HepG2 (cell line): ENCODE results near the gene PRAMEF33. TPM values are rescaled to one million over a fixed set of nuclear protein-coding genes. Genes with fewer than 3 reads are reported as not detected.
"Not testable (repeated sequence)": the region's sequence is repeated elsewhere in the genome, so short reads cannot be mapped to it uniquely, and the experiment has no call there.

ENCODE experiments used
- ATAC-seq: fragments of 200-7000 bp; cut with Tn5 transposase; 3 replicates; pipeline ENCODE4 v1.9.1; 2020; ENCODE audit warnings: mild to moderate bottlenecking, moderate library complexity
- BruUV-seq: library from RNA; stranded (reverse); fragments of 400-500 nt; replicated peaks from 2 replicates; lab custom pipeline; 2021; lab: Mats Ljungman, UMichigan
- CTCF ChIA-PET: fragments of 300-600 bp; formaldehyde crosslinking; extraction: SDS; loops from one replicate; lab custom pipeline; 2021; ENCODE audit warnings: low total read pairs, inconsistent platforms, low intra/inter-chr PET ratio; lab: Yijun Ruan, JAX
- POLR2A ChIA-PET: fragments of 350-600 bp; sonication (Branson Sonifier 250); formaldehyde crosslinking; loops from one replicate; lab custom pipeline; 2020; ENCODE audit warnings: antibody characterized with exemption, inconsistent platforms; lab: Yijun Ruan, JAX
- DNase-seq: peaks from one replicate; pipeline ENCODE4 v3.0.0-alpha.2; 2015; ENCODE audit warnings: low spot score
- FAIRE-seq: peaks from 3 replicates; lab custom pipeline; 2011; peaks lifted over from hg19 to GRCh38; lab: Jason Lieb, UNC
- H2AFZ ChIP-seq: one replicate; pipeline ENCODE4 v1.6.1; 2011; ENCODE audit warnings: low read length, inconsistent platforms
- H3K27ac ChIP-seq: fragments of 300-600 bp; 3 replicates; pipeline ENCODE4 v1.8.0; 2011; ENCODE audit warnings: mixed run types, mild to moderate bottlenecking, mixed read lengths, low read length, inconsistent platforms; ENCODE audit not compliant: insufficient read depth; ENCODE audit errors: extremely low read length
- H3K27me3 ChIP-seq, 2 experiments: fragments of 200-600 bp in 1 of 2; 2 replicates in 1 of 2; 3 replicates in 1 of 2; pipeline versions ENCODE4 v1.6.0 to v1.8.0; 2011; ENCODE audit warnings: low read length in 2 of 2, mild to moderate bottlenecking in 2 of 2, moderate library complexity in 2 of 2, inconsistent platforms in 1 of 2; ENCODE audit not compliant: insufficient read depth in 2 of 2, control insufficient read depth in 1 of 2
- H3K36me3 ChIP-seq, 2 experiments: fragments of 200-600 bp in 1 of 2; replicated peaks in 1 of 2; 2 replicates in 1 of 2; 3 replicates in 1 of 2; pipeline versions ENCODE4 v1.5.1 to v1.8.0; 2011; ENCODE audit warnings: low read length in 2 of 2, inconsistent platforms in 1 of 2; ENCODE audit not compliant: insufficient read depth in 2 of 2, control insufficient read depth in 1 of 2
- H3K4me1 ChIP-seq: 2 replicates; pipeline ENCODE4 v1.5.1; 2012; ENCODE audit warnings: low read length, inconsistent platforms; ENCODE audit not compliant: insufficient read depth
- H3K4me2 ChIP-seq: 2 replicates; pipeline ENCODE4 v1.6.0; 2011; ENCODE audit warnings: low read depth, low read length, inconsistent platforms
- H3K4me3 ChIP-seq, 3 experiments: fragments of 200-600 bp in 1 of 3; sonication (generic), shearing (Covaris generic) in 1 of 3; replicated peaks in 1 of 3; 2 replicates each; pipeline ENCODE4 v1.5.1; 2011 to 2016; ENCODE audit warnings: low read length in 3 of 3, inconsistent platforms in 2 of 3, low read depth in 2 of 3, mild to moderate bottlenecking in 2 of 3, control low read depth in 1 of 3, mixed read lengths in 1 of 3; ENCODE audit not compliant: insufficient read depth in 1 of 3
- H3K79me2 ChIP-seq: one replicate; pipeline ENCODE4 v1.6.1; 2011; ENCODE audit warnings: low read length, inconsistent platforms; ENCODE audit not compliant: insufficient read depth
- H3K9ac ChIP-seq: 2 replicates; pipeline ENCODE4 v1.6.0; 2011; ENCODE audit warnings: mild to moderate bottlenecking, low read depth, low read length, inconsistent platforms; ENCODE audit not compliant: insufficient read depth
- H3K9me3 ChIP-seq: 2 replicates; pipeline ENCODE4 v1.5.1; 2012; ENCODE audit warnings: mild to moderate bottlenecking, low read length
- H4K20me1 ChIP-seq: 2 replicates; pipeline ENCODE4 v1.6.0; 2011; ENCODE audit warnings: inconsistent platforms, mild to moderate bottlenecking, low read length, moderate library complexity; ENCODE audit not compliant: insufficient read depth
- WGBS: methylation state at CpG from one replicate; pipeline ENCODE4 v1.1.6; 2017; ENCODE audit warnings: low lambda C conversion rate; 5-methylcytosine and 5-hydroxymethylcytosine counted together
- in situ Hi-C: cut with HindIII; loops from 2 replicates; pipeline ENCODE4 v1.10.0; 2017; ENCODE audit warnings: low pct_unique_long_range_greater_than_20kb; ENCODE audit not compliant: extremely low pct_ligation_motif_present
- intact Hi-C: fragments of 100-400 bp; cut with micrococcal nuclease; formaldehyde crosslinking; loops from one replicate; pipeline ENCODE4 v1.10.0; 2022; ENCODE audit not compliant: unreplicated experiment
- polyA plus RNA-seq, 8 experiments: library from polyadenylated mRNA; depleted of rRNA in 3 of 8; stranded (reverse) in 7 of 8; unstranded in 1 of 8; fragments of >200 nt; fragmentation: Illumina TruSeq in 4 of 8; extraction: Trizol in 4 of 8; gene quantifications; 2 replicates each; pipeline versions ENCODE4 v1.2.1 to v1.2.3, GENCODE V29; 2011 to 2016; ENCODE audit warnings: low read depth in 4 of 8, missing spikeins in 1 of 8, mixed read lengths in 1 of 8; ENCODE audit not compliant: insufficient read depth in 1 of 8
- total RNA-seq, 5 experiments: library from RNA; depleted of rRNA; stranded (reverse); fragments of >200 nt; fragmentation: Illumina TruSeq; extraction: Trizol; gene quantifications; 2 replicates each; pipeline ENCODE4 v1.2.3, GENCODE V29; 2016; ENCODE audit warnings: low read depth in 1 of 5

PRAMEF33 gene
- total and polyA plus RNA-seq, 2 of the 13 experiments (the other 11 are each of a cell fraction or from before 2014, with no cell fraction given), result not detected

- H3K9me3 ChIP-seq, DNase-seq, H3K4me1 ChIP-seq, intact Hi-C loops, CTCF ChIA-PET, in situ Hi-C loops, H3K4me3 ChIP-seq, ATAC-seq, H2AFZ ChIP-seq, H3K79me2 ChIP-seq, H3K27me3 ChIP-seq, H3K27ac ChIP-seq, H3K9ac ChIP-seq, FAIRE-seq, POLR2A ChIA-PET, H3K36me3 ChIP-seq, H4K20me1 ChIP-seq, H3K4me2 ChIP-seq, BruUV-seq: not testable (repeated sequence)
- WGBS, result 3% methylated on average over 3 of the region's 8 CpGs
Measured at GRCh38 chr1:13342496-13342895, 39.2 kb downstream of the PRAMEF33 start.

DNA sequence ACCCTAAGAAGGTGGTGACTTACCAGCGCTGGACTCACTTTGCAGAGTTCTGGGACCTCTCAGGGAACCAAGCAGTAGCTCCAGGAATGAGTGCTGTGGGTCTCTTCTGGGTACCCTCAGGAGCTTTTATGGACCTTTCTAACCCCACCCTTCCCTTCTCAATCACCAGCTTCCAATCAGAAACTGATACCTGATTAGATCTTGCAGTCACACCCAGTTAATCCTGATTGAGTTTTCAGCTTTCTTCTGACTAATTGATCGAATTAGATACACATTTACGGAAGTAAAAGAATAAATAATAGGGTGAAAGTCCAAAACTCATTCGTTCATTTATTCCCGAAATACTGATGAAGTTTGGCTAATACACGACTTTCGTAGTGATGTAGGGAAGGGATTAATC, 43.7 kb downstream of the PRAMEF33 start, which contains the start of gene PRAMEF14:
Gene PRAMEF14 (minus strand): TSS at position 101 of the 400 bp plus-strand sequence. CDS start 1,820 bp downstream, outside the sequence.
- WGBS, result 2% methylated on average over 7 of the region's 7 CpGs
- CTCF ChIA-PET, H3K4me1 ChIP-seq, H3K36me3 ChIP-seq, FAIRE-seq, H3K27me3 ChIP-seq, H3K4me3 ChIP-seq, DNase-seq, H3K4me2 ChIP-seq, H3K9ac ChIP-seq, ATAC-seq, H3K79me2 ChIP-seq, H3K9me3 ChIP-seq, H2AFZ ChIP-seq, intact Hi-C loops, H4K20me1 ChIP-seq, BruUV-seq, in situ Hi-C loops, POLR2A ChIA-PET, H3K27ac ChIP-seq: not testable (repeated sequence)

DNA sequence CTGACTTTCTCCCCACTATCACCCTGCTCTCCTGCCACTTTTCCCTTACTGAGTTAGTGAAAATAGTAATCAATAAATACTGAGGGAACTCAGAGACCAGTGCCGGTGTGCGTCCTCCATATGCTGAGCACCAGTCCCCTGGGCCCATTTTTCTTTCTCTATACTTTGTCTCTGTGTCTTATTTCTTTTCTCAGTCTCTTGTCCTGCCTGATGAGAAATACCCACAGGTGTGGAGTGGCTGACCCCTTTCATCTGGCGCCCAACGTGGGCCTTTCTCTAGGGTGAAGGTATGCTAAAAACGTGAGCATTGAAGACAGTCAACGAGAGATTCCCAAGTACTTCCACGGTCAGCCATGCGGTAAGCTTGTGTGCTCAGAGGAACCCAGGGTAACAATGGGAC, 50.1 kb downstream of the PRAMEF33 start:
- BruUV-seq, H3K9me3 ChIP-seq, in situ Hi-C loops, H2AFZ ChIP-seq, H3K27ac ChIP-seq, H3K27me3 ChIP-seq, H3K4me3 ChIP-seq, FAIRE-seq, CTCF ChIA-PET, H3K36me3 ChIP-seq, ATAC-seq, H3K4me2 ChIP-seq, intact Hi-C loops, H3K79me2 ChIP-seq, POLR2A ChIA-PET, H3K9ac ChIP-seq, DNase-seq, H4K20me1 ChIP-seq, H3K4me1 ChIP-seq: not testable (repeated sequence)
- 45% methylated on average over 8 of the region's 8 CpGs for WGBS

GRCh38 chr1:13354475-13354874, 51.1 kb downstream of the PRAMEF33 start:
- H3K27ac ChIP-seq, H3K79me2 ChIP-seq, BruUV-seq, CTCF ChIA-PET, in situ Hi-C loops, POLR2A ChIA-PET, intact Hi-C loops, H2AFZ ChIP-seq, H4K20me1 ChIP-seq, H3K4me1 ChIP-seq, H3K9ac ChIP-seq, H3K9me3 ChIP-seq, H3K36me3 ChIP-seq, FAIRE-seq, DNase-seq, ATAC-seq, H3K27me3 ChIP-seq, H3K4me2 ChIP-seq, H3K4me3 ChIP-seq: not testable (repeated sequence)
- WGBS, result no CpG with 5 or more reads among the region's 9 CpGs
